ENCODE results near the gene OPRD1. TPM values are rescaled to one million over a fixed set of nuclear protein-coding genes. Genes with fewer than 3 reads are reported as not detected.

The OPRD1 gene
- total and polyA plus RNA-seq, 2 experiments from 2014 or later = 0.07 to 0.08 TPM

DNA sequence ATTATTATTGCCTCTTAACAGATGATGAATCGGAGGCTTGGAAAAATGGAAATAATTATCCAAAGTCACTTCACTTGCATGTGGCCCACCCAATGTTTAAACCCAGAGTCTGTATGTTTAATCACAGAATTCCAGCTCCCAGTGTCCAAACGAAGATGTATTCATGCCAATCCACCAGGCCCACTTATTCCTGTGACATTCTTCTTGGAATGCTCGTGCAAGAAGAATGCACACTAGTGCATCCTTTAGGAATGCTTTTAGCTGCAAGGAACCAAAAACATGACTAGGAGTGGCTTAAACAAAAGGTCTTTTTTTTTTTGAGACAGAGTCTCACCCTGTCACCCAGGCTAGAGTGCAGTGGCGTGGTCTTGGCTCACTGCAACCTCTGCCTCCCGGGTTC is 8.9 kb upstream of the OPRD1 start:
- Histone ChIP-seq H3K4me1 (ENCODE audit: insufficient read depth) (no peaks in the 10 kb centered on the region), H3K4me2 (no peak overlapping the region), H3K27me3 (no peaks in the 10 kb centered on the region), H4K20me1 (ENCODE audit: insufficient read depth, poor library complexity, severe bottlenecking) (no peaks in the 10 kb centered on the region), H3K27ac (no peak overlapping the region), H3K79me2 (no peaks in the 10 kb centered on the region), H3K36me3 (replicated peaks; ENCODE audit: insufficient read depth, low read depth) (no peaks in the 10 kb centered on the region), H3K9me2 (replicated peaks; ENCODE audit: insufficient read depth) (no peaks in the 10 kb centered on the region), H3K9me3 (ENCODE audit: low read depth) (no peaks in the 10 kb centered on the region), H3K4me3 (no peak overlapping the region), H2AFZ (no peak overlapping the region)
- no peak for DNase-seq (ENCODE audit: low spot score)
- no peak for TF ChIP-seq EZH2 (IDR thresholded peaks at IDR 0.05; ENCODE audit: borderline replicate concordance)
- TF ChIP-seq EZH2phosphoT487 (IDR thresholded peaks at IDR 0.05; ENCODE audit: low read depth, severe bottlenecking, unreplicated experiment) = no peak
- WGBS (ENCODE audit: low lambda C conversion rate, missing lambda C conversion rate) = 77% methylated on average over 5 of the region's 5 CpGs

DNA sequence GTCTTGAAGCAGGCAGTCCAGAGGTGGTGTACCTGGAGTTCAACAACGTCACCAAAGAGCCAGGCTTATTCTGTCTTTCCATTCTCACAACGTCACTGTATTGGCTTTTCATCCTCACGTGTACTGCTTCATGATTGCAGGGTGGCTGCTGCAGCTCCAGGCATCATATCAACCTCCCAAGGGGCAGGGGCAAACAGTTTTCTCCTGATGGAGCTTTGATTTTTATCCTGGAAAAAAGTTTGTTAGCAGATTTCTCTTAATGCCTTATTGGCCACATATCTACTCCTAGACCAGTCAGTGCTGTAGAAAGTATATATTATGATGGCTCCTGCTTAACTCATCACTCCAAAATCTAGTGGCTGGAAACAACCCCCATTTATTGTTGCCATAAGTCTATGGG is 8.3 kb upstream of the OPRD1 start:
- DNase-seq (ENCODE audit: low spot score) = no peak
- Histone ChIP-seq H3K9me3 (ENCODE audit: low read depth) (no peaks in the 10 kb centered on the region), H3K36me3 (replicated peaks; ENCODE audit: insufficient read depth, low read depth) (no peaks in the 10 kb centered on the region), H4K20me1 (ENCODE audit: insufficient read depth, poor library complexity, severe bottlenecking) (no peaks in the 10 kb centered on the region), H3K4me3 (no peak overlapping the region), H3K4me1 (ENCODE audit: insufficient read depth) (no peaks in the 10 kb centered on the region), H3K27ac (no peak overlapping the region), H2AFZ (no peak overlapping the region), H3K27me3 (no peaks in the 10 kb centered on the region), H3K4me2 (no peak overlapping the region), H3K79me2 (no peaks in the 10 kb centered on the region), H3K9me2 (replicated peaks; ENCODE audit: insufficient read depth) (no peaks in the 10 kb centered on the region)
- TF ChIP-seq EZH2phosphoT487 (IDR thresholded peaks at IDR 0.05; ENCODE audit: low read depth, severe bottlenecking, unreplicated experiment) = no peak
- 89% methylated on average over 3 of the region's 3 CpGs for WGBS (ENCODE audit: low lambda C conversion rate, missing lambda C conversion rate)

DNA sequence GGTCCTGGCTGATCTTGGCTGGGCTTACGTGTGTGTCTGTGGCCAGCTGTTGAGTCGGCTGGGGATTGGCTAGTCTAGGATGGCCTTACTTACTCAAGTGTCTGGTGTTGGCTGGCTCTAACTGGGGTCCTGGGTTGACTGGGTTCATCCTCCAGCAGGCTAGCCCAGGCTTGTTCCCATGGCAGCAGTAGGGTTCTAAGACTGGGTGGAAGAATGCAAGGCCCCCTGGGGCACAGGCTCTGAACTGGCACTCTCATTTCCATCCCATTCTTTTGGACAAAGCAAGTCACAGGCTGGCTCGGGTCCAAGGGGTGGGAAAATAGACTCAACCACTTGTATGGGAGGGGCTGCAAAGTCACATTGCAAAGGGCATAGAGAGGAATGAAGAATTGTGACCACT is 7.9 kb upstream of the OPRD1 start:
- H3K9me2 ChIP-seq (replicated peaks; ENCODE audit: insufficient read depth) = no peaks in the 10 kb centered on the region
- WGBS (ENCODE audit: low lambda C conversion rate, missing lambda C conversion rate) = 84% methylated on average over 3 of the region's 3 CpGs
- no peak overlapping the region for H3K27ac ChIP-seq
- no peak overlapping the region for H3K4me2 ChIP-seq
- H3K4me3 ChIP-seq = no peak overlapping the region
- no peak overlapping the region for H2AFZ ChIP-seq
- no peak for DNase-seq (ENCODE audit: low spot score)
- H4K20me1 ChIP-seq (ENCODE audit: insufficient read depth, poor library complexity, severe bottlenecking) = no peaks in the 10 kb centered on the region
- no peaks in the 10 kb centered on the region for H3K4me1 ChIP-seq (ENCODE audit: insufficient read depth)
- no peaks in the 10 kb centered on the region for H3K36me3 ChIP-seq (replicated peaks; ENCODE audit: insufficient read depth, low read depth)
- H3K79me2 ChIP-seq = no peaks in the 10 kb centered on the region
- no peaks in the 10 kb centered on the region for H3K27me3 ChIP-seq
- no peak for TF ChIP-seq EZH2 (IDR thresholded peaks at IDR 0.05; ENCODE audit: borderline replicate concordance)
- TF ChIP-seq EZH2phosphoT487 (IDR thresholded peaks at IDR 0.05; ENCODE audit: low read depth, severe bottlenecking, unreplicated experiment) = no peak
- TF ChIP-seq, protein P1, sequence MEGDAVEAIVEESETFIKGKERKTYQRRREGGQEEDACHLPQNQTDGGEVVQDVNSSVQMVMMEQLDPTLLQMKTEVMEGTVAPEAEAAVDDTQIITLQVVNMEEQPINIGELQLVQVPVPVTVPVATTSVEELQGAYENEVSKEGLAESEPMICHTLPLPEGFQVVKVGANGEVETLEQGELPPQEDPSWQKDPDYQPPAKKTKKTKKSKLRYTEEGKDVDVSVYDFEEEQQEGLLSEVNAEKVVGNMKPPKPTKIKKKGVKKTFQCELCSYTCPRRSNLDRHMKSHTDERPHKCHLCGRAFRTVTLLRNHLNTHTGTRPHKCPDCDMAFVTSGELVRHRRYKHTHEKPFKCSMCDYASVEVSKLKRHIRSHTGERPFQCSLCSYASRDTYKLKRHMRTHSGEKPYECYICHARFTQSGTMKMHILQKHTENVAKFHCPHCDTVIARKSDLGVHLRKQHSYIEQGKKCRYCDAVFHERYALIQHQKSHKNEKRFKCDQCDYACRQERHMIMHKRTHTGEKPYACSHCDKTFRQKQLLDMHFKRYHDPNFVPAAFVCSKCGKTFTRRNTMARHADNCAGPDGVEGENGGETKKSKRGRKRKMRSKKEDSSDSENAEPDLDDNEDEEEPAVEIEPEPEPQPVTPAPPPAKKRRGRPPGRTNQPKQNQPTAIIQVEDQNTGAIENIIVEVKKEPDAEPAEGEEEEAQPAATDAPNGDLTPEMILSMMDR (IDR thresholded peaks at IDR 0.05; ENCODE audit: poor library complexity) = no peak
- H3K9me3 ChIP-seq (ENCODE audit: low read depth) = no peaks in the 10 kb centered on the region

DNA sequence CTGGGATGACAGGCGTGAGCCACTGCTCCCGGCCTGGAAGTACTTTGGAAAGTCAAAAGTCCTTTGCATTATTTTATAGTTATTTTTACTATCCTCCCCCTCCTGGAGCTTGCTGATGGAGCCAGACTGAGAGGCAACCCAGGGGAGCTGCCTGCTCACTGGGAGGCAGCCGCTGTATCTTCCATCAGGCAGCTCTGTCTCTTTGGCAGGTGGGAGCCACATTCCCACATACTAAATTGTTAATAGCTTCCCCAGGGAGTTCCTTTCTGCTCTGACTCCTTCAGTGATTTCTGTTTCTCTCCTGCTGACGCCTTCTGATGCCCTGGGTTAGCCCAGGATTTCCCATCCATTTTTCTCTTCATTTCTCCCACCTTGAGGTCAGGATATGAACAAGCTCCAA is 4.9 kb upstream of the OPRD1 start:
- H4K20me1 ChIP-seq (ENCODE audit: insufficient read depth, poor library complexity, severe bottlenecking) = no peaks in the 10 kb centered on the region

DNA sequence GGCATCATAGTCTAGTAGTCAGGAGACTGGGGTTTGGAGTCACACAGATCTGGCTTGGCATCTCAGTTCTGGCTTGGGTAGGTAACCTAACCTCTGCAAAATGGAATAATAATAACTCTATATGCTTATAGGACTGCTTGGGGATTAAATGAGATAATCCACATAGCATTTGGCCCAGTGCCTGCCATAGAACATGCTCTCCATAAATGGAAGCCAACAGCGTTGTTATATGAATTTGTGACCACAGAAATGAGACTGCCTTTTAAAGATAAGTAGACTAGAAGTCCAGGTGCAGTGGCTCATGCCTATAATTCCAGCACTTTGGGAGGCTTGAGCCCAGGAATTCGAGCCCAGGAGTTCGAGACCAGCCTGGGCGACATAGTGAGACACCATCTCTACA is 4.0 kb upstream of the OPRD1 start:
- H2AFZ ChIP-seq = no peak overlapping the region
- no peaks in the 10 kb centered on the region for H3K79me2 ChIP-seq
- no peaks in the 10 kb centered on the region for H4K20me1 ChIP-seq (ENCODE audit: insufficient read depth, poor library complexity, severe bottlenecking)
- H3K4me3 ChIP-seq = no peak overlapping the region
- no peak overlapping the region for H3K4me2 ChIP-seq
- H3K4me1 ChIP-seq (ENCODE audit: insufficient read depth) = no peaks in the 10 kb centered on the region
- 90% methylated on average over 4 of the region's 4 CpGs for WGBS (ENCODE audit: low lambda C conversion rate, missing lambda C conversion rate)
- H3K27ac ChIP-seq = no peak overlapping the region
- TF ChIP-seq, protein P1 (IDR thresholded peaks at IDR 0.05; ENCODE audit: poor library complexity) = no peak
- TF ChIP-seq EZH2phosphoT487 (IDR thresholded peaks at IDR 0.05; ENCODE audit: low read depth, severe bottlenecking, unreplicated experiment) = no peak
- no peak for TF ChIP-seq EZH2 (IDR thresholded peaks at IDR 0.05; ENCODE audit: borderline replicate concordance)
- no peaks in the 10 kb centered on the region for H3K9me2 ChIP-seq (replicated peaks; ENCODE audit: insufficient read depth)
- H3K9me3 ChIP-seq (ENCODE audit: low read depth) = no peaks in the 10 kb centered on the region
- H3K36me3 ChIP-seq (replicated peaks; ENCODE audit: insufficient read depth, low read depth) = no peaks in the 10 kb centered on the region
- no peak for DNase-seq (ENCODE audit: low spot score)
- H3K27me3 ChIP-seq = peaks cover 30% of the 10 kb centered on the region

More for the DNA sequence above, 4.9 kb upstream of the OPRD1 start:
- Histone ChIP-seq H3K79me2 (no peaks in the 10 kb centered on the region), H3K27ac (no peak overlapping the region), H2AFZ (no peak overlapping the region), H3K9me2 (replicated peaks; ENCODE audit: insufficient read depth) (no peaks in the 10 kb centered on the region), H3K36me3 (replicated peaks; ENCODE audit: insufficient read depth, low read depth) (no peaks in the 10 kb centered on the region), H3K4me2 (no peak overlapping the region), H3K9me3 (ENCODE audit: low read depth) (no peaks in the 10 kb centered on the region), H3K27me3 (peaks cover 22% of the 10 kb centered on the region), H3K4me3 (no peak overlapping the region), H3K4me1 (ENCODE audit: insufficient read depth) (no peaks in the 10 kb centered on the region)
- no peak for DNase-seq (ENCODE audit: low spot score)
- TF ChIP-seq EZH2 (IDR thresholded peaks at IDR 0.05; ENCODE audit: borderline replicate concordance) (no peak), EZH2phosphoT487 (IDR thresholded peaks at IDR 0.05; ENCODE audit: low read depth, severe bottlenecking, unreplicated experiment) (no peak)
- 71% methylated on average over 4 of the region's 4 CpGs for WGBS (ENCODE audit: low lambda C conversion rate, missing lambda C conversion rate)
